Heart right ventricle (tissue), 16 donors: ENCODE measurements around the gene RBMS3. TPM values are rescaled to one million over a fixed set of nuclear protein-coding genes. Genes with fewer than 3 reads are reported as not detected.

Source experiments
- ATAC-seq, 8 donors: fragments of 200-7000 bp; cut with Tn5 transposase; one replicate each; pipeline ENCODE4 v1.9.1; 2020; ENCODE audit warnings: mild to moderate bottlenecking in 8 of 8, moderate library complexity in 8 of 8, moderate number of reproducible peaks in 1 of 8
- DNase-seq, 2 donors: peaks; one replicate each; pipeline ENCODE4 v3.0.0-alpha.2; 2020
- H3K27ac ChIP-seq, 10 donors: fragments of 200-600 bp; sonication (generic) in 2 of 10; one replicate each; pipeline versions ENCODE4 v1.5.0 to v1.8.0; 2020 to 2022; ENCODE audit warnings: mild to moderate bottlenecking in 3 of 10
- H3K27me3 ChIP-seq, 7 donors: fragments of 200-600 bp; one replicate each; pipeline ENCODE4 v1.8.0; 2021 to 2022; ENCODE audit warnings: mild to moderate bottlenecking in 2 of 7
- H3K36me3 ChIP-seq, 9 donors: fragments of 200-600 bp; sonication (generic) in 1 of 9; one replicate each; pipeline versions ENCODE4 v1.5.0 to v1.8.0; 2020 to 2022; ENCODE audit warnings: mild to moderate bottlenecking in 2 of 9
- H3K4me1 ChIP-seq, 9 donors: fragments of 200-600 bp; sonication (generic) in 1 of 9; one replicate each; pipeline versions ENCODE4 v1.5.0 to v1.8.0; 2020 to 2022; ENCODE audit warnings: mild to moderate bottlenecking in 4 of 9
- H3K4me3 ChIP-seq, 10 donors: fragments of 200-600 bp; sonication (generic) in 2 of 10; one replicate each; pipeline versions ENCODE4 v1.5.0 to v1.8.0; 2020 to 2022; ENCODE audit warnings: mild to moderate bottlenecking in 7 of 10, moderate library complexity in 2 of 10
- H3K9me3 ChIP-seq, 11 donors: fragments of 200-600 bp in 10 of 11; sonication (generic) in 2 of 11; one replicate each; pipeline versions ENCODE4 v1.5.0 to v1.8.0; 2013 to 2022; ENCODE audit warnings: mild to moderate bottlenecking in 2 of 11, control low read depth in 1 of 11, moderate library complexity in 1 of 11
- WGBS, 2 donors: extraction: QIAGEN DNeasy Blood & Tissue Kit; methylation state at CpG; one replicate each; pipeline ENCODE4 v1.1.7; 2013; ENCODE audit warnings: inconsistent platforms in 1 of 2; 5-methylcytosine and 5-hydroxymethylcytosine counted together
- intact Hi-C, 10 donors: fragments of 100-400 bp; cut with DNase I; formaldehyde crosslinking; loops; one replicate each; pipeline versions ENCODE4 v1.11.1 to v1.14.2; 2022
- polyA plus RNA-seq, 2 donors: library from polyadenylated mRNA; stranded (reverse); fragments of 200-250 nt; gene quantifications; one replicate each; pipeline ENCODE4 v1.2.3, GENCODE V29; 2013
- total RNA-seq, 10 donors: library from RNA; stranded (reverse); fragmentation: NEBNext Ultra II Directional in 3 of 10; extraction: Animal tissue kit (Norgen Biotek cat#: 25700) in 3 of 10; gene quantifications; one replicate each; pipeline versions ENCODE4 v1.2.1 to v1.2.4, GENCODE V29; 2021 to 2023
- TF ChIP-seq, protein P1 (sequence below), 9 donors: fragments of 200-600 bp; sonication (generic) in 2 of 9; IDR thresholded peaks; one replicate each; pipeline versions ENCODE4 v1.5.0 to v1.8.0; 2021 to 2022; ENCODE audit warnings: antibody characterized with exemption in 9 of 9, mild to moderate bottlenecking in 5 of 9, moderate library complexity in 1 of 9
- donor health status: Arrhythmogenic right ventricular cardiomyopathy.
- donor health status: ischemic (EF 13 %, LVEDD 7.1; RV severe dilation, severe dysfunction).
- donor health status: healthy with polysubstance abuse.
- donor health status: DM: no; HTN: yes; CAD: no.
- donor health status: DM: no; HTN: no; CAD: no.
- donor health status: ischemic (EF 25% LVEDD 6.9; RV normal size, moderate dysfunction).
- donor health status: ischemic (EF 25% LVEDD 5.7; RV mildly dilated, moderate dysfunction).
- donor health status: healthy.
- donor health status: DM: yes; HTN: yes; CAD: no.
- donor health status: Ischemic cardiomyopathy.
- donor health status: ischemic (EF 35%, LVEDD 5.7; RV mildly dilated, moderate dysfunction).
- donor health status: nonischemic (EF 11% LVEDD 7.7; RV severe dilation, severe dysfunction).
- donor health status: DM: yes; HTN: yes; CAD: no.
- donor health status: PGD.
- donor health status: ischemic (EF 29% LVEDD 5.4; RV normal size, mild dysfunction).
- donor health status: nonischemic (EF 23%, LVEDD 6.1; RV moderate dilation, normal function).

RBMS3 gene
- total and polyA plus RNA-seq, 12 donors, result 3.2 to 41.1 (median 26.4) TPM

DNA sequence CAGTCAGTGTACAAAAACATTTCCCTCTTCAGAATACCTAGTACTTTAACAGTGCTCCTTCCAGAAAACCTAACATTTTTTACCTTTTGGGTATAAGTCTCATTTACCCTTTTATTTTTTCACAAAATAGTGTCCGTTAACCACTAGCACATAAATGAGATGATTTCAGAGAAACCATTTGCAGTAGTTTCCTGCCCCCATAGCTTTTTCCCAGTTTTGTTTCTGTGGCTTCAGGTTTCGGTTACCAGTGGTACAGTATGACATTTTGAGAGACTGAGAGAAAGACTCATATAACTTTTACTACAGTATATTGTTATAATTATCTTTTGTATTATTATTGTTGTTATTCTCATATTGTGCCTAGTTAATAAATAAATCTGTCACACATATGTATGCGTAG, 6.2 kb upstream of the RBMS3 start:
- no peak overlapping the region for H3K27ac ChIP-seq
- H3K9me3 ChIP-seq, result no peaks in the 10 kb centered on the region
- intact Hi-C loops, result loop anchor here in 3 of 10 donors (5.0 to 10.0 kb wide), 6 partner anchors 90 to 500 kb away; no protein-coding TSS in a partner anchor
- no peak for DNase-seq
- TF ChIP-seq, protein P1, sequence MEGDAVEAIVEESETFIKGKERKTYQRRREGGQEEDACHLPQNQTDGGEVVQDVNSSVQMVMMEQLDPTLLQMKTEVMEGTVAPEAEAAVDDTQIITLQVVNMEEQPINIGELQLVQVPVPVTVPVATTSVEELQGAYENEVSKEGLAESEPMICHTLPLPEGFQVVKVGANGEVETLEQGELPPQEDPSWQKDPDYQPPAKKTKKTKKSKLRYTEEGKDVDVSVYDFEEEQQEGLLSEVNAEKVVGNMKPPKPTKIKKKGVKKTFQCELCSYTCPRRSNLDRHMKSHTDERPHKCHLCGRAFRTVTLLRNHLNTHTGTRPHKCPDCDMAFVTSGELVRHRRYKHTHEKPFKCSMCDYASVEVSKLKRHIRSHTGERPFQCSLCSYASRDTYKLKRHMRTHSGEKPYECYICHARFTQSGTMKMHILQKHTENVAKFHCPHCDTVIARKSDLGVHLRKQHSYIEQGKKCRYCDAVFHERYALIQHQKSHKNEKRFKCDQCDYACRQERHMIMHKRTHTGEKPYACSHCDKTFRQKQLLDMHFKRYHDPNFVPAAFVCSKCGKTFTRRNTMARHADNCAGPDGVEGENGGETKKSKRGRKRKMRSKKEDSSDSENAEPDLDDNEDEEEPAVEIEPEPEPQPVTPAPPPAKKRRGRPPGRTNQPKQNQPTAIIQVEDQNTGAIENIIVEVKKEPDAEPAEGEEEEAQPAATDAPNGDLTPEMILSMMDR (IDR thresholded peaks at IDR 0.05), result no peak
- H3K27me3 ChIP-seq, result no peaks in the 10 kb centered on the region
- 96 to 97% methylated on average over 3 of the region's 3 CpGs for WGBS, 2 donors
- no peak overlapping the region for H3K4me3 ChIP-seq
- no peak for ATAC-seq
- H3K36me3 ChIP-seq, result no peaks in the 10 kb centered on the region
- H3K4me1 ChIP-seq, result peaks cover 0 to 24% (median 7%) of the 10 kb centered on the region in 9 donors

DNA sequence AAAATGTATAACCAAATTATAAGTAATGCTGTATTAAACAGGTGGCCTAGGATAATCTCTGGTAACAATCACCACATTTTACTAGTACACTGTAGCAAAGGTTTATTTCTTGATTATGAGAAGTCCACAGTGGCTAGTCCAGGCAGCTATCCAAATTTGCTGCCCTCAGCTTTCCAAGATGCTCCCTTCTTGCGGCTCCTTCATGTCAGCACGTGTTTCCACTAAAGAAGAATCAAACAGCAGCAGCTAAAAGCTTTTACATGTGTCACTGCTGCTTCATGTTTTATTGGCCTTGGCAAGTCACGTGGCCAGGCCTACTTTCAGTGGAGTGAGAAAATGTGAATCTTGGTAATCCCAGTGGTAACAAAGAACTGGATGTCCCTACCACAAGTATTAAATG, 5.6 kb upstream of the RBMS3 start:
- peak; percentile 16 to 34 for DNase-seq
- Histone ChIP-seq H3K4me3 (no peak overlapping the region), H3K27me3 (no peaks in the 10 kb centered on the region), H3K4me1 (peaks cover 0 to 30% (median 11%) of the 10 kb centered on the region in 9 donors), H3K36me3 (no peaks in the 10 kb centered on the region), H3K27ac (peak overlapping the region in 1 of 10 donors; percentile 14), H3K9me3 (no peaks in the 10 kb centered on the region)
- TF ChIP-seq, protein P1 (IDR thresholded peaks at IDR 0.05), result no peak
- WGBS, 2 donors, result 28 to 48% methylated on average over 3 of the region's 3 CpGs
- intact Hi-C loops, result loop anchor here in 3 of 10 donors (5.0 to 10.0 kb wide), 6 partner anchors 91 to 499 kb away; no protein-coding TSS in a partner anchor
- ATAC-seq, result peak in 3 of 8 donors; percentile 18 to 57 (median 32)

DNA sequence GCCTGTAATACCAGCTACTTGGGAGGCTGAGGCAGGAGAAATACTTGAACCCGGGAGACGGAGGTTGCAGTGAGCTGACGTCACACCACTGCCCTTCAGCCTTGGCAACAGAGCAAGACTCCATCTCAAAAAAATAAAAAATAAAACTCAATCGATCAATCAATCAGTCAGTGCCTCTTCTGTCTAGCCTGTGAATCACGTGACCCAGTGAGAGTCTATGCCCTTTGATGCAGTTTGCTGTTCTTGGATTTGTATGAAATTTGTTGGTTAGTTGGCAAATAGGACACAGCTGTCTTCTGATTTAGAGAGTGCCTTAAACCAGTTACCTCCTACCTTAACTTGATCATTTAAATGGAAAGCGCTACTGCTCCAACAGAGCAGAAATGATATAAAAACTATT, 3.6 kb upstream of the RBMS3 start:
- 95 to 99% methylated on average over 6 of the region's 6 CpGs for WGBS, 2 donors
- Histone ChIP-seq H3K4me3 (no peak overlapping the region), H3K9me3 (no peaks in the 10 kb centered on the region), H3K36me3 (no peaks in the 10 kb centered on the region), H3K4me1 (peaks cover 0 to 32% (median 11%) of the 10 kb centered on the region in 9 donors), H3K27me3 (no peaks in the 10 kb centered on the region), H3K27ac (no peak overlapping the region)
- intact Hi-C loops, result loop anchor here in 3 of 10 donors (5.0 to 10.0 kb wide), 6 partner anchors 92 to 498 kb away; no protein-coding TSS in a partner anchor
- no peak for DNase-seq
- no peak for ATAC-seq
- TF ChIP-seq, protein P1 (IDR thresholded peaks at IDR 0.05), result no peak

DNA sequence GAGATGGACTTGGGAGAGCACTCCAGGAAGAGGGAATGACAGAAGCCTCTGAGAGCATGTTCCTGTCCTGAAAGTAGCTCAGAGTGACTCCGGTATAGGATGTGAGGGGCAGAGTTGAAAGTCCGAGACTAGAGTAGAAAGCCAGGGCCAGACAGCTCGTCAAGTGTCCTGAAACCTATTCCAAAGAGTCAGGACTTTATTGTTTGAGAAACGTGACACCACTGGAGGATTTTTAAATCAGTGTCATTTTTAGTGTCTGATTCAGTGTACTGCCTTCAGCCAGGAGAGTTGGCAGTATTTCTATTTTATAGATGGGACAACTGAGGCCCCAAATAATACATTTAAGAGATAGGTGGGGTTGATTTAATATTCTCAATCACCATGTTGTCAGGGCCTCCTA, 1.6 kb upstream of the RBMS3 start:
- no peak for DNase-seq
- Histone ChIP-seq H3K36me3 (no peaks in the 10 kb centered on the region), H3K4me1 (peaks cover 0 to 38% (median 15%) of the 10 kb centered on the region in 9 donors), H3K27me3 (no peaks in the 10 kb centered on the region), H3K27ac (peak overlapping the region in 8 of 10 donors; percentile 17 to 96 (median 92)), H3K4me3 (peak overlapping the region in 6 of 10 donors; percentile 63 to 79 (median 70)), H3K9me3 (no peaks in the 10 kb centered on the region)
- 44 to 58% methylated on average over 4 of the region's 4 CpGs for WGBS, 2 donors
- no peak for ATAC-seq
- TF ChIP-seq, protein P1 (IDR thresholded peaks at IDR 0.05), result no peak
- intact Hi-C loops, result loop anchor here in 3 of 10 donors (5.0 to 10.0 kb wide), 6 partner anchors 94 to 496 kb away; no protein-coding TSS in a partner anchor
